G401 (cell line): ENCODE measurements around the gene SLC35G6. TPM values are rescaled to one million over a fixed set of nuclear protein-coding genes. Genes with fewer than 3 reads are reported as not detected.
"Not testable (repeated sequence)": the region's sequence is repeated elsewhere in the genome, so short reads cannot be mapped to it uniquely, and the experiment has no call there.

Source experiments
- DNase-seq: peaks from one replicate; pipeline ENCODE4 v3.0.0-alpha.2; 2015; ENCODE audit warnings: low spot score
- in situ Hi-C: cut with HindIII; loops from 2 replicates; pipeline ENCODE4 v1.10.0; 2016; ENCODE audit warnings: low sequenced_read_pairs, mixed read lengths
- total RNA-seq: library from RNA; depleted of rRNA; stranded (reverse); fragments of >200 nt; shearing (Covaris generic); gene quantifications from 2 replicates; pipeline ENCODE4 v1.2.3, GENCODE V29; 2014

Gene SLC35G6
- total RNA-seq, 1 experiment from 2014 or later = not detected

DNA sequence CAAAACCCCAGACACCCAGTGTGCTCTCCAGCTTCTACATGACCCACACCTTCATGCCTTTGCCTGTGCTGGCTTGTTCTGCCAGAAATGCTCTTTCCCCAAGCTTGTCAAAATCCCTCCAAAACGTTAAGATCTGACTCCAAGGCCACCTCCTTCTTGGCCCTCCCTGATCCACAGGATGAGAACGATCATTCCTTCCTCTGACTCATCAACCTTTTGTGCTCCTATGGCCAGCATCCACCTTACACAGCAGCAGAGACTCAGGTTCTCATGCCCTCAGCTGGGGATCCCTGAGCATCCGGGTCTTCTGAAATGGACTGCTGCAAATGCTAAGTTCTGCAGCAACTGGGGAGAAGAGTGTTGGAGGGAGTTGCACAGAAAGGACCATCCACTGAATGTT, 4.8 kb upstream of the SLC35G6 start:
- in situ Hi-C loops = loop anchor here (25.0 kb wide), 1 partner anchor 89 kb away; the partner anchor contains the start of genes PLSCR3 and TNK1
- peak; percentile 21 for DNase-seq

DNA sequence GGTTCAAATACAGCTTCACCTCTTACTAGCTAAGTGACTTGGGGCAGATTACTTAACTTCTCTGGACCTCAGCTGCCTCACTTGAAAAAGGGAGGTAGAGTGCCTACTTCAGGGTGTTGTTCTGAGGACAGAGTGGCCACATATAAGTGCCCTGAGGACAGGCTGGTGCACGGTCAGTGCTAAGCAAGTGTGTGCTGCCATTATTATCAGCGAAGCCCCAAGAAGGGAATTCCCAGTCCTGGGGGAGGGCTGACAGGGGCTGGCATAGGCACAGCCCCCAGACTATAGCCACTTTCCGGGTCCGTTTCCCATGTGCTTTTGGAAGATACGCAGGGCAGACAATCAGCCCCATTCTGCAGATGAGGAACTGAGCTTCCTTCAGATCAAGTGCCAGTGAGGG, 4.3 kb upstream of the SLC35G6 start:
- DNase-seq = no peak
- in situ Hi-C loops = loop anchor here (25.0 kb wide), 1 partner anchor 90 kb away; the partner anchor contains the start of genes PLSCR3 and TNK1

- in situ Hi-C loops = loop anchor here (25.0 kb wide), 1 partner anchor 90 kb away; the partner anchor contains the start of genes PLSCR3 and TNK1
- peak; percentile 58 for DNase-seq
Measured at GRCh38 chr17:7477392-7478275, 3.6 kb upstream of the SLC35G6 start.

- DNase-seq = peak; percentile 57
- in situ Hi-C loops = loop anchor here (25.0 kb wide), 1 partner anchor 91 kb away; the partner anchor contains the start of genes PLSCR3 and TNK1
Measured at GRCh38 chr17:7478276-7479212, 2.7 kb upstream of the SLC35G6 start.

DNA sequence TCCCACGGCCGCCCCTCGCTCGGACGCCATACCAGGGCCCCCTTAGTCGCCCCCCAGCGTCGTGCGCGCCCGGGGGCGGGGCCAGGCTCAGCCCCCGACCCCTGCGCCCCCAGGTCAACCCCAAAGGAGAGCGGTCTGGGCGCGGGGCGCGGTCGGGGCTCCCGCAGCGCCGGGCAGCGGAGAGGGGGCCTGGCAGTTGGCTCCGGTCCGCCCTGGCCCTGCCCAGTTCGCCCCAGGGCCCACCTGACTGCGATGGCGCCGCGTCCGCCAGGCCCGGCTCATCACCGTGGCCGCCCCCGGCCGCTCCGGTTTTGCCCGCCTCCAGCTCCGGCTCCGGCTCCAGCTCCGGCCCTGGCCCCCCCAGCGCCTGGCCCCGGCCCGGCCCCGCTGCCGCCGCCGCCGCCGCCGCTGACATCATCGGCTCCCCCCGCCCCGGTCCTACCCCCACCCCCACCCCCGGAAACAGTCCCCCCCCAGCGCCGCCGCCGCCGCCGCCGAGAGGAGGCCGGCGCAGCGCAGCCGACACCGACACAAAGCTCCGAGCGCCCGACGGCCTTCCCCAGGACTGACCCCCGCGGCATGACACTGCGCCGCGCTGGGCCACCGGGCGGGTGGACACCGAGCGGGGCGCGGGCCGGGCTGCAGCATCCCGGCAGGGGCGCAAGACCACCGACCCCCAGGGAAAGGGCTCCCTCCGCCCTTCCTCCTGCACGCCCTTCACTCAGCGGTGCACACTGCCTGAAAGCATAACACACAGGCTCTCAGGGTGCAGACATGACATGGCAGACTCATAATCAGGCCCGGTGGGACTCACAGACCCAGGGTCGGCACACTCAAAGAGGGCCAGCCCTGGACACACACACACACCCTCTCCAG, 1.8 kb upstream of the SLC35G6 start, which contains the start of gene ZBTB4:
Gene ZBTB4, minus strand, starts transcription at position 419 of the 876 bp plus-strand sequence. CDS start 12,830 bp downstream, outside the sequence.
- peak; percentile 65 for DNase-seq
- in situ Hi-C loops = loop anchor here (25.0 kb wide), 1 partner anchor 92 kb away; the partner anchor contains the start of genes PLSCR3 and TNK1

DNA sequence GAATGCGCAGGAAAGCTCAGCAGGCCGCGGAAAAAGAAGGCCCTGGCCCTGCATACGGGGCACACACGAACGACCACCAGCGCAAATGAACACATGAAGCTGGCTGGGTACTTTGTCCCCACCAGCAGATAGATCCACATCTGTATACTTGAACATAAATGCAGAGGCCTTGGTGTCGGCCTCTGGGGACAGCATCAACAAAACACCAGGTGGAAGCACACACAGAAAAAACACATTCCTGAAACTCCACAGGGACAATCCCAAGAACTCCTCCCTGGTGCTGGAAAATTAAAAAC, 1.2 kb upstream of the SLC35G6 start:
- no peak for DNase-seq
- in situ Hi-C loops = loop anchor here (25.0 kb wide), 1 partner anchor 93 kb away; the partner anchor contains the start of genes PLSCR3 and TNK1

- in situ Hi-C loops = loop anchor here (25.0 kb wide), 1 partner anchor 95 kb away; the partner anchor contains the start of genes PLSCR3 and TNK1
- not testable (repeated sequence) for DNase-seq
Measured at GRCh38 chr17:7481842-7482741, 846 bp downstream of the SLC35G6 start.

DNA sequence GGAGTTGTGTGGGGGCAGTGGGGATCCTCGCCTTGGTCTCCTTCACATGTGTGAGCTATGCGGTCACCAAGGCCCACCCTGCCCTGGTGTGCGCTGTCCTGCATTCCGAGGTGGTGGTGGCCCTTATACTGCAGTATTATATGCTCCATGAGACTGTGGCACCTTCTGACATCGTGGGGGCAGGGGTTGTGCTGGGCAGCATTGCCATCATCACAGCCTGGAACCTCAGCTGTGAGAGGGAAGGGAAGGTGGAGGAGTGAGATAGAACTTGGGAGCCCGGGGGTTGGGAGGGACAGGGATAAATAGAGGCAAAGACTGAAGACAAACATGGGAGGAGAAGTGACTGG, 1.5 kb downstream of the SLC35G6 start:
- in situ Hi-C loops = loop anchor here (25.0 kb wide), 1 partner anchor 95 kb away; the partner anchor contains the start of genes PLSCR3 and TNK1
- DNase-seq = not testable (repeated sequence)

DNA sequence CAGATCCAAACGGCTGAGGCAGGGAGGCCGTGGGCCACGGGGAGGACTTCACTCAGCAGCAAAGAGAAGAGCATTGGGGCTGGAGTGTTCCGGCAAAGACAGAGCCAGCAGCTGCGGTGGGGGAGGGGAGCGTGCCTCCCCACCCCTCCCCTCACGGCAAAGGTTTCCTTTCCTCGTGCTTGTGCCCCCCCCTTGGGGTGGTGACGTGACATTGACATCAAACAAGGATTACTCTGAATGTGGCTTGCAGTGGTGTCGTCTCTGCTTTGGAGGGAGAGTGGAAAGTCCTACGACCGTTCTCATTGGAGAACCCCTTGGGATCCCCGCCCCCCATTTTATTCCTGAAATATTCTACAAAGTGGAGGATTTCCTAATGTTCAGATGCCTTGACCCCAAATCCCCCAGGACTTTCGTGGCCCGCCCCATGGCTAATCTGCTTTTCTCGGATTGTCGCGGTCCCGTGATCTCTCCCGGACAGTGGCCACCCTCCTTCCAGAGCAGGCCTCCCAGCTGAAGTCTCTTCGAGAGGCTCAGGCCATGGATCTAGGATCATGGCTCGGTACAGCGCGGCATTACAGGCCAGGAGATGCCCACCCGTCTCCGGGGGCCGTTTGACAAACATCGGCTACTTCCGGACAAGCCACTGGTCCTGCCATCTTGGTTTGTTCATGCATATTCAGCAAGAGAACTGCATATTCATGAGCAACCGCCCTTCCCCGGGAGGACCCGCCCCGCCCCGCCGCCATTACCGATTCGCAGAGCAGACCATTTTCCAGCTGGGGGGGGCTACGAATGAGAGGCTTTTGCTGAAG, 2.2 kb downstream of the SLC35G6 start:
- peak; percentile 97 for DNase-seq
- in situ Hi-C loops = loop anchor here (25.0 kb wide), 1 partner anchor 96 kb away; the partner anchor contains the start of genes PLSCR3 and TNK1

DNA sequence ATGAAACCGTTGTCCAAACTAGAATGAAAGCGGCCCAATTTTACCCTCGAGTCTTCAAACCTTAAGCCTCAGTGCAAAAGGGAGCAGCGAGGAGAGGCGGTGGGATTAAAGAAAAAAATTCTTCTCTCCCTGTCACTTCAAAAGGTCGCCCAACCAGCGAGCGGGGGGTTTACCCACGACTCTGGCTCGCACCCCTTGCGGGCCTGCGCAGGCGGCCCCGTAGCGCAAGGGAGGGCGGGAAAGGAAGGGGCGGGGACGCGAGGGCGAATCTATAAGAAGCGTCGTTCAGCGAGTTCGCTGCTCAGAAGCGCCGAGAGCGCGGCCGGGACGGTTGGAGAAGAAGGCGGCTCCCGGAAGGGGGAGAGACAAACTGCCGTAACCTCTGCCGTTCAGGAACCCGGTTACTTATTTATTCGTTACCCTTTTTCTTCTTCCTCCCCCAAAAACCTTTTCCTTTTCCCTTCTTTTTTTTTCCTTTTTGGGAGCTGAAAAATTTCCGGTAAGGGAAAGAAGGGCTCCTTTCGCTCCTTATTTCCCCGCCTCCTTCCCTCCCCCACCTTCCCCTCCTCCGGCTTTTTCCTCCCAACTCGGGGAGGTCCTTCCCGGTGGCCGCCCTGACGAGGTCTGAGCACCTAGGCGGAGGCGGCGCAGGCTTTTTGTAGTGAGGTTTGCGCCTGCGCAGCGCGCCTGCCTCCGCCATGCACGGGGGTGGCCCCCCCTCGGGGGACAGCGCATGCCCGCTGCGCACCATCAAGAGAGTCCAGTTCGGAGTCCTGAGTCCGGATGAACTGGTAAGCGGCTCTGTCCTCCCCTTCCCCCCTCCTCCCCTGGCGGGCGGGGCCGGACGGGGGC, 3.0 kb downstream of the SLC35G6 start, which contains the start of gene POLR2A:
Gene POLR2A, plus strand, starts transcription at position 300 of the 852 bp plus-strand sequence.
- in situ Hi-C loops = loop anchor here (25.0 kb wide), 1 partner anchor 97 kb away; the partner anchor contains the start of genes PLSCR3 and TNK1

DNA sequence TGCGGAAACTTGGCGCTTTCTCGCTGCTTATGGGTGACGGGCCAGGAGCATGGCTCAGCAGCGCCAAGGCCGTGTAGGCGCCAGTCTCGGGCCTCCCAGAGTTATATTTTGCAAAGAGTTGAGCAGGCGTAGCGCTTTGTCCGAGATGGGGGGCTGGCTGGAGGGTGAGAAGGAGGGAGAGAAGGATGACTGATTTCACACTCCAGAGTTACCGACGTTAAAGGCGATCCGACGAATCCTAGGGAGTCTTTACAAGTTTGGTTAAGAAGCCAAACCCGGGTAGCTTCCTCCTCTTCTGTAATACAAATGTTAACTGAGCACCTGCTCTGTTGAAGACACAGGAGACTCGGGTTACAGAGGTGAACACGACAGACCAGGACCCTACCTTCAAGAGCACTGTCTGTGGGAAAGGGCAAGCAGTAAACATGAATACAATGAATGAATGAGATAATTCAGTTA, 3.7 kb downstream of the SLC35G6 start:
- in situ Hi-C loops = loop anchor here (25.0 kb wide), 1 partner anchor 98 kb away; the partner anchor contains the start of genes PLSCR3 and TNK1

More for the DNA sequence above, 3.0 kb downstream of the SLC35G6 start, which contains the start of gene POLR2A:
- peak; percentile 97 for DNase-seq

GRCh38 chr17:7486181-7486580, 4.9 kb downstream of the SLC35G6 start:
- in situ Hi-C loops = loop anchor here (25.0 kb wide), 1 partner anchor 99 kb away; the partner anchor contains the start of genes PLSCR3 and TNK1
- no peak for DNase-seq

More for the DNA sequence above, 3.7 kb downstream of the SLC35G6 start:
- DNase-seq = no peak

- DNase-seq = no peak
- in situ Hi-C loops = loop anchor here (25.0 kb wide), 1 partner anchor 103 kb away; the partner anchor contains the start of genes PLSCR3 and TNK1
Measured at GRCh38 chr17:7490144-7490543, 8.9 kb downstream of the SLC35G6 start.

- no peak for DNase-seq
- in situ Hi-C loops = loop anchor here (25.0 kb wide), 1 partner anchor 104 kb away; the partner anchor contains the start of genes PLSCR3 and TNK1
Measured at GRCh38 chr17:7491583-7491982, 10.3 kb downstream of the SLC35G6 start.

GRCh38 chr17:7493941-7494340, 12.7 kb downstream of the SLC35G6 start:
- no peak for DNase-seq
- in situ Hi-C loops = loop anchor here (25.0 kb wide), 1 partner anchor 107 kb away; the partner anchor contains the start of genes PLSCR3 and TNK1
